ENCODE results near the gene TCERG1L.
"Not testable (repeated sequence)": the region's sequence is repeated elsewhere in the genome, so short reads cannot be mapped to it uniquely, and the experiment has no call there.

TCERG1L gene

GRCh38 chr10:131248376-131249165 is 63.0 kb downstream of the TCERG1L start:
- no peak for DNase-seq (ENCODE audit: low read depth)

DNA sequence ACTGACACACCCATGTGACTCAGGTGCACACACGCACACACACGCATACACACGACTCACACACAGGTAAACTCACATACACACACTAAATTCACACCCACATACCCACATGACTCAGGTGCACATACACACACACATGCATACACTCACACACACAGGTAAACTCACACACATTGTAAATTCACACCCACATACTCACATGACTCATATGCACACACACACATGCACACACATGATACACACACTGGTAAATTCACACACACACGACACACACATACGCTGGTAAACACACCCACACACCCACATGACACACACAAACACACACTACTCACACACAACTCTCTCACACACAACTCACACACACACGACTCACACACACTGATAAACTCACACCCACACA is 63.6 kb downstream of the TCERG1L start:
- no peak for DNase-seq (ENCODE audit: low read depth)

DNA sequence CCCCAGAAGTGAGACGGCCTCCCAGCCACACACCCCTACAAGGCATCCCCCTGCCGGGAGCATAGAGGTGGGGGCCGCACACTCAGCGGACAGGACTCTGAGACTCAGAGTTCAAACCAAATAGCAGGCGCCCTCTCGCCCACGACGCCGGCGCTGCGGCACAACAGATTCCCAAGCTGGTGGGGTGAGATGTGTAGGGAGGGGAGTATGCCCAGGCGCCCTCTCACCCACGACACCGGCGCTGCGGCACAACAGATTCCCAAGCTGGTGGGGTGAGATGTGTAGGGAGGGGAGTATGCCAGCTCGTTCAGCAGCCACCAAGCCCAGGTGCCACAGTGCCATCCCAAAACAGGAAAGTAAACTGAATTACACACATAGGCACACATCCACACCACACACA is 64.7 kb downstream of the TCERG1L start:
- DNase-seq (ENCODE audit: low read depth), result no peak

GRCh38 chr10:131246089-131246488 is 65.4 kb downstream of the TCERG1L start:
- DNase-seq (ENCODE audit: low read depth), result no peak

- DNase-seq (ENCODE audit: low read depth), result no peak
These were observed 66.0 kb downstream of the TCERG1L start for GRCh38 chr10:131245475-131246059.

DNA sequence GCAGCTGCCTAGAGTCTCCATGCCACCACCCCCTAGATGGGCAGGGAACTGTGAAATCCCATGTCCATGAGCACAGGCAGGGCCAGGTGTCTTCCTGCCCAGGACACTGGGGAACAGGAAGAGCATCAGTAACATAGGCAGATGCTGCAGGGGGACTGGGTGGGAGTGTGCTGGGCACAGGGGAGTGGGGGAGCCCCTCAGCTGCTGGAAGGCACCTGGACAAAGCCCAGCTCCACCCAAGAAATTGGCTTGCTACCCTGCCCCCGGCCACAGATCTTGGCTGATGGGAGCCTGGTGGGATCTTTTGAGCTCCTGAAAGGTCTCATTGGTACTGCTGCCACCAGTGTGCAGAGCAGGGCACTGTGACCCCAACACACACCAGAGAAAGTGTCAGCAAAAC is 66.7 kb downstream of the TCERG1L start:
- DNase-seq (ENCODE audit: low read depth), result no peak

DNA sequence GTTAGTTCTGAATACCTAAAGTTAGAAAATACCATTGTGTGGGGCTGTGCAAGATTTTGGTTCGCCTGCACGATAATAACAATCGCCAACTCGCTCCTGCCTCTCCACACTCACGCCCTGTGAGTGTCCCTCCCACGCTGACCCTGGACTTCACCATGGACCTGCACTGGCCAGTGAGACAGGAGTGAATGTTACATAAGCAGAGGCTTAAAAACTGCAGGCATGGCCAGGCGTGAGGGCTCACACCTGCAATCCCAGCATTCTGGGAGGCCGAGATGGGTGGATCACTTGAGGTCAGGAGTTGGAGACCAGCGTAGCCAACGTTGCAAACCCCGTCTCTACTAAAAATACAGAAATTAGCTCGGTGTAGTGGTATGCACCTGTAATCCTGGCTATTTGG is 68.4 kb downstream of the TCERG1L start:
- no peak for DNase-seq (ENCODE audit: low read depth)

- DNase-seq (ENCODE audit: low read depth), result no peak
These were observed 69.5 kb downstream of the TCERG1L start for GRCh38 chr10:131242007-131242406.

- no peak for DNase-seq (ENCODE audit: low read depth)
These were observed 70.8 kb downstream of the TCERG1L start for GRCh38 chr10:131240691-131241090.

DNA sequence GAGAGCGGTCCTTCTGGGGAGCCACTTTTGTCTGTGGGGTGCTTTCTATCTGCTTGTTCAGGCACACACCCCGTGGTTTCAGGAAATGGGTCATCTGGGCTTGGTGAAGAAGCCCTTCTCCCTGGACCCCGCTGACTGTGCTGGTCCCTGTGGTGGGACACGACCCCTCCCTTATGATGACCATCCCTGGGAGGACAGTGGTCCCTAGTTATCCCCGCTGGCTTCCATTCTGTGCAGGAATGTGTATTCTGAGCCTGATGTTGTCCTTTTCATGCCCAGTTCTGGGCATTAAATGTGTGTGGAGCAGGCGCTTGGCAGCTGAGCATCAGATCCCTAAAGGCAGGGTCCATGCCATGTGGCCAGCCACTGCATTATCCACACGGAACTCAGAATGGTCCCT is 71.6 kb downstream of the TCERG1L start:
- DNase-seq (ENCODE audit: low read depth), result no peak

- no peak for DNase-seq (ENCODE audit: low read depth)
These were observed 72.1 kb downstream of the TCERG1L start for GRCh38 chr10:131239450-131239849.

GRCh38 chr10:131238669-131239280 is 72.7 kb downstream of the TCERG1L start:
- DNase-seq (ENCODE audit: low read depth), result no peak

DNA sequence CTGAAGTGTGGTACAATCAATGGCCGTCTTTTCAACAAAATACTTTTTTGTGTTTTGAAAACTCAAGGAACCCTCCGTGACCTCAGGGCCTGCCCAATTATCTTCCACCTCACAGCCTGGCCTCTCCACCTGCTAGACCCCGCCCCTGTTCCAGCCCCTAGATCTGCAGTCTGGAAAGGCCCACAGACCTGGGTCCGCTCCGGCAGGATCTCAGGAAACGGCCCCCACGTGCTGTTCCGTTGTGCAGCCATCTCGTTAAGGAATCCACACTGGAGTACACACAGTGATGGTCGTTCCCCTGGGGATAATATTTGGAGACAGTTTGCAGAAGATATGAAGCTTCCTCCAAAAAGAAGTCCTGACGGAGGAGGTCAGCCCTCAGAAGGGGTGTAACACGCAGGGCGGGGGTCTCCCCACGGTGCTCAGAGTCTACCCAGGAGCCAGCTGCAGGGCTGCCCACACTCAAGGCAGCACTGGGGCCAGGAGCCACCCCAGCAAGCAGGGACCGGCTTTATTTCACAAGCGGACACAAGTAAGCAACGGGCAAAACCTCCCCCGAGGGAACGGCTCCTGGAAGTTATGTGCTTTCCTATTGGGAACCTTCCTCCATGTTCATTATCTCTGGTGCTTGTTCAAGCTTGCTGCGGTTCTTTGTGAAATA is 73.4 kb downstream of the TCERG1L start:
- DNase-seq (ENCODE audit: low read depth), result no peak

- not testable (repeated sequence) for DNase-seq (ENCODE audit: low read depth)
These were observed 76.9 kb downstream of the TCERG1L start for GRCh38 chr10:131234606-131235005.

- DNase-seq (ENCODE audit: low read depth), result no peak
These were observed 77.8 kb downstream of the TCERG1L start for GRCh38 chr10:131233611-131234258.

DNA sequence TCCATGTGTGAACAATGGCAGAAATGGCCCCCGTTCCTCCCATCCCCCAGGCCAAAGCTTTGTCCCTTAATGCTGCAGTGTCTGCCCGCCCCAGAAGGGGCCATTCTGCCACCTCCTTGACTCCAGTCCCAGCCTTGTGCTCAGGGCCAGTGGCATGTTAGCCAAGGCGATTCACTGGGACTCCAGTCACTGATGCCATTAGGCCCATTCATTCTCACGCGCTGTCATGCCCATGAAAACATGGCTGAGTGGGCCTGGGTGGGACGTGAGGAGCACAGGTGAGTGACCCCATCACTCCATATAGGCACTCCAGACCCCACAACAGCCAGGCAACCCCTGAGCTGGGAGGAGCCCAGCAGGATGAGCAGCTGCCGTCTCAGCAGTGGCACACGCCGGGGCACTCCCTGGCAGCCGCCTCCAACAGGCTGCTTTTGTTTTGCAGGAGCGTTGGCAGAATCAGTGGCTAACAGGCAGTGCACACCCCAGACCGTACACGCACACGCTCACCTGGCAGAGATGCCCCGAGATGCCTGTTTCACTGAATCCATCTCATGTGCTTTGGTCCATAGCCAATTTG is 79.5 kb downstream of the TCERG1L start:
- no peak for DNase-seq (ENCODE audit: low read depth)

DNA sequence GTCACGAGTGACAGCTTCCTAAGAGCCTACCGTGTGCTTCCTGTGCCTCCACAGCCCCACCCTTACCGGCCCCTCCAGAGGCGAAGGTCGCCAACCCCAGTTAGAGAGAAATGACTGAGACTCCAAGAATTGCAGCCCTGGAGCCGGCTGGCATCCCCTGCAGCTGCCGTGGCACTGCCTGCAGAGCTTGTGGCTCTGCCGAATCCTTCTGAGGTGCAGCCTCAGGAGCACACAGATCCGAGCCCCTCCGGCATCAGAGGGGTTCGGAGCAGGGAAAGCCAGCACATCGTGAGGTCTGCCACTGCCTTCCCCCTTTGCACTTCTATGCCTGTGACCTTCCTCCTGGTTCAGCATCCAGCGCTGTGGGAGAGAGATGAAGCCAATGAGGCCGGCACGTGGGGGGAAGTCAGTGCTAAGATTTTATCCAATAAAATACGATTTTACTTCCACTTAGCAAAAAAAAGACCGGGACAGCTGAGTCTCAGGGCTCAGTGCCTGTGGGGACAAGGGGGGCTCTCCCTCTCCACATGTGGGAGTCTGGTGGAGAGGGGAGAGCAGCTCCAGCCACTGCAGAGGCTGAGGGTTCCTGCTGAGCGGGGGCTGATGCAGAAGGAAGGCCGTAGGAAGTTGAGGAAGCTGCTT is 80.1 kb downstream of the TCERG1L start:
- no peak for DNase-seq (ENCODE audit: low read depth)

DNA sequence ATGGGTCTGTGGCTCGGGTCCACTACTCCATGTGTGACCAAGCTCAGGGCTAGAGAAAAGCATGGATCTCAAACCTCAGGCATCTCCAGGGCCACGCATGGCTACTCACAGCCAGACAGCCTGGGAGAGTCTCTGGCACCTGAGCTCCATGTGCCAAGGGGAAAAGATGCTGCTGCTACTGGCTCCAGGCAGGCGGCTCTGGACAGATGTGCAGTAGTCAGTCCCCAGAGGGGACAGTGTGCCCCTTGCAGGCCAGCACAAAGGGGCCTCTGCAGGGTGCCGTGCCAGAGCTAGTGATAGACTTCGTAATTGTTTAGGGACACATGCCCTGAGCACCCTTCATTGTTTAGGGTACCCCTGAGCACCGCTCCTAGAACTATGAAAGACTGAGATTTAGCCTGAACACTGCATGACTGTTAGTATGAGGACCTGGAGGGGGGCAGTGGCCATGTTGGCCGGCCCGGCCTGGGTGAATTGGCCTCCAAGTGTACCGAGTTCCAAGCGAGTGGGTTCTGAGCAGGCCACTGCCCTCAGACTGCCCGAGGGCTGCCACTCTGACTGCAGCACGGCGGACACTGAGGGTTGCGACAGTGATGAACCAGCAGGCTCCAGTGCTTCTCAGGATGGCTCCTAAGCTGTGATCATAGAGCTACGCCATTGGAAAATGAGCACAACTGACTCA is 80.7 kb downstream of the TCERG1L start:
- DNase-seq (ENCODE audit: low read depth), result no peak

DNA sequence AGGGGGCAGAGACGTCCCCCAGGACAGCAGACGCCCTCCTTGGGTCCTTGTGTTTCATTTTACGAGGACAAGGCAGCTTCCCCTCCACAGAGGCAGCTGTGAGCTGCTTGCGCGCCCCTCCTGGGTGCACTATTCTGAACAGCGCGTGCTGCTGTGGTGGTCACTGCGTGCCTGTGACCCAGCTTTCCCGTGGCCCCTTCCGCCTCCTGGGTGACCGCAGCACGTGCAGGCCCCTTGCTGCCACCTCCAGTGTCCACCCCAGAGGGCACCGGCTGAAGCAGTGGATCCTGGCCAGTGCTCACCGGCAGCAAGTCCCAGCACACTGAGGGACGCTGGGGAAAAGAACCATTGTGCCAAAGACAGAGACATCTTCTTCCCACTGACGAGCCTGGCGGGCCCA is 81.4 kb downstream of the TCERG1L start:
- DNase-seq (ENCODE audit: low read depth), result no peak

GRCh38 chr10:131227163-131227740 is 84.3 kb downstream of the TCERG1L start:
- no peak for DNase-seq (ENCODE audit: low read depth)

All from activated gamma-delta T cell treated with anti-CD3 and anti-CD28 coated beads, Interleukin-2, amount 50 U/mL, for 16 hours (primary cell).